Choroid plexus epithelial cell (primary cell): ENCODE measurements around the gene HOXA3.
A peak's percentile ranks its signal among the peaks of the same experiment; 100 is the strongest.

Source experiments
- DNase-seq: peaks from one replicate; pipeline ENCODE4 v3.0.0-alpha.2; 2010; ENCODE audit warnings: low read depth
- H3K4me3 ChIP-seq: 2 replicates; pipeline ENCODE4 v1.5.1; 2011; ENCODE audit warnings: low read depth, mild to moderate bottlenecking, control low read depth, low read length, moderate library complexity
- TF ChIP-seq, protein P1 (sequence below): conservative IDR thresholded peaks from 2 replicates; pipeline ENCODE4 v1.5.1; 2011; ENCODE audit warnings: low read depth, mild to moderate bottlenecking, control low read depth, inconsistent platforms, low read length, moderate library complexity

Gene HOXA3

GRCh38 chr7:27179503-27180430, 27.4 kb upstream of the HOXA3 start:
- DNase-seq = peak; percentile 26
- H3K4me3 ChIP-seq = no peak overlapping the region
- TF ChIP-seq, protein P1, sequence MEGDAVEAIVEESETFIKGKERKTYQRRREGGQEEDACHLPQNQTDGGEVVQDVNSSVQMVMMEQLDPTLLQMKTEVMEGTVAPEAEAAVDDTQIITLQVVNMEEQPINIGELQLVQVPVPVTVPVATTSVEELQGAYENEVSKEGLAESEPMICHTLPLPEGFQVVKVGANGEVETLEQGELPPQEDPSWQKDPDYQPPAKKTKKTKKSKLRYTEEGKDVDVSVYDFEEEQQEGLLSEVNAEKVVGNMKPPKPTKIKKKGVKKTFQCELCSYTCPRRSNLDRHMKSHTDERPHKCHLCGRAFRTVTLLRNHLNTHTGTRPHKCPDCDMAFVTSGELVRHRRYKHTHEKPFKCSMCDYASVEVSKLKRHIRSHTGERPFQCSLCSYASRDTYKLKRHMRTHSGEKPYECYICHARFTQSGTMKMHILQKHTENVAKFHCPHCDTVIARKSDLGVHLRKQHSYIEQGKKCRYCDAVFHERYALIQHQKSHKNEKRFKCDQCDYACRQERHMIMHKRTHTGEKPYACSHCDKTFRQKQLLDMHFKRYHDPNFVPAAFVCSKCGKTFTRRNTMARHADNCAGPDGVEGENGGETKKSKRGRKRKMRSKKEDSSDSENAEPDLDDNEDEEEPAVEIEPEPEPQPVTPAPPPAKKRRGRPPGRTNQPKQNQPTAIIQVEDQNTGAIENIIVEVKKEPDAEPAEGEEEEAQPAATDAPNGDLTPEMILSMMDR = peak; percentile 66

- no peak for DNase-seq
- no peak overlapping the region for H3K4me3 ChIP-seq
- TF ChIP-seq, protein P1 = no peak
Measured at GRCh38 chr7:27179030-27179429, 26.6 kb upstream of the HOXA3 start.

DNA sequence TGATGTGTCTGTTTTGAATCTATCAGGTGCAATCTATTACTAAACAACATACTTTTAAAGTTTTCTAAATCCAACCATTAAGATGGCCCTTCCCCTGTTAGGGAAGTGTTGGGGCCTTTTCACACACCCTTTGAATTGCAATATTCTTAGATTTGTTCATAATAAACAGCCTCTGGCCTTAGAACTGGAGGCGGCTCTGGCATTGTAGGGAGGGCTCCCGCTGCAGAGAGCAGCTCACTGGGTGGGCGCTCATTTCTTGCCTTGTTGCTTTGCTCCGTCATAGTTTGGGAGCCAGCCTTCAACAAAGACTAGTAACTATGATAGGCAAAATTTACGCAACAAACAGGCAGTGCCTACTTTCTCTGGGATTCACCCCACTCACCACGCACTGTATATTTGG, 26.0 kb upstream of the HOXA3 start:
- DNase-seq = no peak
- H3K4me3 ChIP-seq = no peak overlapping the region
- TF ChIP-seq, protein P1 = no peak

GRCh38 chr7:27177795-27178320, 25.5 kb upstream of the HOXA3 start:
- H3K4me3 ChIP-seq = no peak overlapping the region
- TF ChIP-seq, protein P1 = no peak
- no peak for DNase-seq

GRCh38 chr7:27176962-27177794, 24.8 kb upstream of the HOXA3 start:
- DNase-seq = no peak
- TF ChIP-seq, protein P1 = no peak
- no peak overlapping the region for H3K4me3 ChIP-seq

GRCh38 chr7:27176524-27176845, 24.1 kb upstream of the HOXA3 start:
- TF ChIP-seq, protein P1 = no peak
- DNase-seq = no peak
- H3K4me3 ChIP-seq = no peak overlapping the region
